ENCODE data around the gene PIK3R5.

The PIK3R5 gene

GRCh38 chr17:8851600-8851999, 113.9 kb downstream of the PIK3R5 start:
- DNase-seq = no peak

GRCh38 chr17:8849311-8850041, 116.0 kb downstream of the PIK3R5 start:
- no peak for DNase-seq

DNA sequence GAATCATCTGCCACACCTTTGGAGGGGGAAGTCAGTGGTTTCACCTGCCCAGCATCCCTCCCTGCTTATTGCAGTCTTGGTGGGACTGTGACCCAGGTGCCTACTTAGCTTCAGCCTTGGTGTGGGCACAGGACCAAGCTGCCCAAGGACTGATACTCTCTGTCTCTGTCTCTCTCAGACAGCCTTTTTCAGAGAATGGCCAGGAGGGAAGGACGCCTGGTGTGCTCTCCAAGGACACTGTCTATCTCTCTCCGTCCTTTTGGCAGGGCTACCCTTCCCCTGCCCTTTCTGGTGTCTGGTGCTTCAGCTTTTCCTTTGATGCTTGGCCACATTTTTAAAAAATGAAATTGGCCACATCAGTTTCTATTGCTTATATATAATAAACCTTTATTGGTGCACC, 117.6 kb downstream of the PIK3R5 start:
- DNase-seq = no peak

- DNase-seq = no peak
Observed at GRCh38 chr17:8846768-8847211, 118.7 kb downstream of the PIK3R5 start.

GRCh38 chr17:8844229-8845218, 121.0 kb downstream of the PIK3R5 start:
- no peak for DNase-seq

- DNase-seq = no peak
Observed at GRCh38 chr17:8843344-8843743, 122.2 kb downstream of the PIK3R5 start.

DNA sequence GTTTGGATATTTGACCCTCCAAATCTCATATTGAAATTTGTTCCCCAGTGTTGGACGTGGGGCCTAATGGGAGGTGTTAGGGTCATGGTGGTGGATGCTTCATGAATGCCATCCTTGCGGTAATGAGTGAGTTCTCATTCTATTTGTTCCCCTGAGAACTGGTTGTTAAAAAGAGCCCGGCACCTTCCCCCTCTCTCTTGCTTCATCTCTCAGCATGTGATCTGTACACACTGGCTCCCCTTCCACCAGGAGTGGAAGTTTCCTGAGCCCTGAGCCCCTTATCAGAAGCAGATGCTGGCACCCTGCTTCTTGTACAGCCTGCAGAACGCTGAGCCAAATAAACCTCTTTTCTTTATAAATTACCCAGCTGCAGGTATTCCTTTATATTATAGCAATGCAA, 123.7 kb downstream of the PIK3R5 start:
- no peak for DNase-seq

GRCh38 chr17:8839410-8839935, 126.0 kb downstream of the PIK3R5 start:
- no peak for DNase-seq

GRCh38 chr17:8838551-8839095, 126.9 kb downstream of the PIK3R5 start:
- no peak for DNase-seq

DNA sequence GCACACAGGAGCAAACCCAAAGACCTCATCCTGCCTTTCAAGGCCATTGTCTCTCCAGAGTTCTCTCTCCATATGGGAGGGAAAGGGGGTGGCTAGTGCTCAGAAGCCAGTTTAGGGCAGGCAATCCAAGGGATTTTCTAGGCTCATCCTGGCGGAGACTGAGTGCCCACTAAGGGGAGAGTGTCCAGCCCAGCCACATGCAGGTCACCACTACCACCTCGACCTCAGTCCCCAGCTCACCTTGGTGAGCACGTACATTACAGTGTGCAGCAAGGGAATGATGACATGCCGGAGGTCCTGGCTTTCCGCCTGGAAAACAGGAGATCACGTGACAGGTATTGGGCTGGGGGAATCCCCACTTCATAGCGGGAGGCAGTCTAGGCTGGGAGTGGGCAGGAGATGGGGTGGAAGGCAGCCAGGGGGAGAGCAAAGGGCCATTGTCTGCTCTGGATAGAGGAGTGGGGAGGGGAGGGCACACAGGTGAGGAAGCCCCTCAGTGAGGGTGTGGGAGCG, 127.9 kb downstream of the PIK3R5 start:
- no peak for DNase-seq

DNA sequence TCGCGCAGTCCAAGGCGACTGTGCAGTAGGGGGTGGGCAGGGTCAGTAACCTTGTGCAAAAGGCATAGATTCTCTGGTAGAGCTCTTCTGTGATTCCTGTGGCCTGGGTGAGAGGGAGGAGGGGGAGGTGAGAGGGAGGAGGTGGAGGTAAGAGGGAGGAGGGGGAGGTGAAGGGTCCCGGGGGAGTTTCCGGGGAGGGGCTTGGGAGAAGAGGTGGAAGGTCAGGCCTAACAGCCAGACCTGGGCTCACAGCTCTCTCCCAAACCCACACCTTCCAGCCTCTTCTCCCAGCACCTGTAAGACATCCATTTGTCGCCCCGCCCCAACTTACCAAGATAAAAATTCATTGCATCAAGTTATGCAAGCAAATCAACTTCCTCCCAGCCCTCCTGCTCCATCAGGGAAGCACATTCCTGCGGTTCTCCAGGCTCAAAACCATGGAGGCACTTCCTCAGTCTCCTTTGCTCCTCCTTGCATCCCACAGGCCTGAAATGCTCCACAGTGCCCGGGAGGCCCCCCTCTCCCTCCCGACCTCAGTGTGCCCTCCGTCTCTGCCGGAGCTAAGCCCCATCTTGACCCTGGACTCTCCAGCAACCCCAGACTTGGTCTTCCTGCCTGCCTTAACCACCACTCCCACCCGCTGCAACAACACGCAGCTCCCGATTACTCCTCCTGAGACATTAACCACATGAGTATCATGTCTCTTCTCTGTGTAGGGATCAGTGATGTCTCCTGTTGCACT, 128.5 kb downstream of the PIK3R5 start:
- no peak for DNase-seq

GRCh38 chr17:8835631-8836364, 129.7 kb downstream of the PIK3R5 start:
- no peak for DNase-seq

DNA sequence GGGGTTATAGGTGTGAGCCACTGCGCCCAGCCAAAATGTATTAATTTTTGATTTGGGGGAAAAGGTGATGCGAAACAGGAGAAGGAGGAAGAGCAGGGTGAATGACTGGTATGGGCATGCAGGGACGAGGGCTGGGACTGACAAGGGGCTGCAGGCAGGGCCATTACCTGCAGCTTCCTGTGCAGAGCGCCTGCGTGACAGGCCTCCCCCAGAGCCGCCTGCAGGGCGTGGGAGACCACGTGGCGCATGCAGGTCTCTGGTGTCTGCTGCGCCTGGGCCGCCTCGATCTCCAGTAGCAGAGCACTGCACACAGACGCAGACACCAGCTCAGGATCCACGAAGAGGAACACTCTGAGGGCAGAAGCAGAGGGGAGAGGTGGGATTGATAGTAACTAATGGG, 130.4 kb downstream of the PIK3R5 start:
- no peak for DNase-seq

- DNase-seq = no peak
Observed at GRCh38 chr17:8832711-8833352, 132.7 kb downstream of the PIK3R5 start.

GRCh38 chr17:8831234-8831849, 134.2 kb downstream of the PIK3R5 start:
- no peak for DNase-seq

GRCh38 chr17:8830141-8830540, 135.4 kb downstream of the PIK3R5 start:
- DNase-seq = no peak

- DNase-seq = no peak
Observed at GRCh38 chr17:8829036-8829941, 136.2 kb downstream of the PIK3R5 start.

All from cortex of kidney (tissue), 1 donor.